H1 (cell line): ENCODE results near the gene RPL12. TPM values are rescaled to one million over a fixed set of nuclear protein-coding genes. Genes with fewer than 3 reads are reported as not detected.

Experiments used
- CTCF ChIA-PET: fragments of 300-600 bp; sonication (Branson Sonifier 250); formaldehyde crosslinking; loops from one replicate; lab custom pipeline; 2021; ENCODE audit not compliant: partially characterized antibody; lab: Charles Lee
- POLR2A ChIA-PET: fragments of 300-600 bp; sonication (Branson Sonifier 250); formaldehyde crosslinking; loops from one replicate; lab custom pipeline; 2021; ENCODE audit warnings: inconsistent platforms; ENCODE audit not compliant: partially characterized antibody; lab: Charles Lee
- DNase-seq, 2 experiments: peaks; one replicate each; pipeline versions ENCODE4 v3.0.0 to v3.0.0-alpha.2; 2010 to 2022; ENCODE audit warnings: low spot score in 2 of 2, low read depth in 1 of 2, mixed read lengths in 1 of 2
- FAIRE-seq: peaks from 2 replicates; lab custom pipeline; 2011; peaks lifted over from hg19 to GRCh38; lab: Jason Lieb, UNC
- H2AFZ ChIP-seq: 2 replicates; pipeline ENCODE4 v1.8.1; 2012; ENCODE audit warnings: low read length, inconsistent platforms
- H2AK5ac ChIP-seq: 2 replicates; pipeline ENCODE4 v1.6.1; 2013; ENCODE audit warnings: low read depth, low read length
- H2BK120ac ChIP-seq: replicated peaks from 2 replicates; pipeline ENCODE3; 2013; ENCODE audit warnings: low read depth, low read length, inconsistent platforms
- H2BK12ac ChIP-seq: 2 replicates; pipeline ENCODE4 v1.6.1; 2013; ENCODE audit warnings: low read depth, low read length
- H2BK15ac ChIP-seq: 2 replicates; pipeline ENCODE4 v1.6.1; 2013; ENCODE audit warnings: low read length
- H2BK20ac ChIP-seq: 2 replicates; pipeline ENCODE4 v1.6.1; 2013; ENCODE audit warnings: low read length
- H2BK5ac ChIP-seq: 2 replicates; pipeline ENCODE4 v1.6.1; 2013; ENCODE audit warnings: low read depth, low read length
- H3K14ac ChIP-seq: 2 replicates; pipeline ENCODE4 v1.6.1; 2013; ENCODE audit warnings: inconsistent platforms; ENCODE audit not compliant: insufficient read length
- H3K18ac ChIP-seq: 2 replicates; pipeline ENCODE4 v1.6.1; 2013; ENCODE audit warnings: low read length; ENCODE audit errors: extremely low read depth
- H3K23ac ChIP-seq: 2 replicates; pipeline ENCODE4 v1.6.1; 2013; ENCODE audit warnings: inconsistent platforms; ENCODE audit not compliant: insufficient read length
- H3K23me2 ChIP-seq: 2 replicates; pipeline ENCODE4 v1.6.1; 2013; ENCODE audit warnings: low read depth, low read length
- H3K27ac ChIP-seq: 2 replicates; pipeline ENCODE4 v1.6.1; 2011; ENCODE audit warnings: low read depth, low read length, inconsistent platforms
- H3K27me3 ChIP-seq, 4 experiments: replicated peaks in 1 of 4; 1 replicate in 1 of 4; 2 replicates in 3 of 4; pipeline versions ENCODE4 v1.6.1 to v1.8.1; 2011 to 2013; ENCODE audit warnings: low read length in 3 of 4, mild to moderate bottlenecking in 3 of 4, inconsistent platforms in 2 of 4, mixed read lengths in 2 of 4, moderate library complexity in 1 of 4; ENCODE audit not compliant: control insufficient read depth in 3 of 4, insufficient read depth in 3 of 4; ENCODE audit errors: extremely low read depth in 1 of 4
- H3K36me3 ChIP-seq, 4 experiments: 2 replicates each; pipeline versions ENCODE4 v1.6.1 to v1.8.1; 2011 to 2013; ENCODE audit warnings: mild to moderate bottlenecking in 4 of 4, low read length in 3 of 4, moderate library complexity in 2 of 4, control low read depth in 1 of 4, inconsistent platforms in 1 of 4; ENCODE audit not compliant: insufficient read depth in 4 of 4, control insufficient read depth in 2 of 4
- H3K4ac ChIP-seq: replicated peaks from 2 replicates; pipeline ENCODE3; 2013; ENCODE audit warnings: low read length, low read depth, mixed read lengths, inconsistent platforms; ENCODE audit not compliant: insufficient read length
- H3K4me1 ChIP-seq, 4 experiments: replicated peaks in 1 of 4; 1 replicate in 1 of 4; 2 replicates in 3 of 4; pipeline versions ENCODE4 v1.6.1 to v1.8.1; 2011 to 2013; ENCODE audit warnings: low read length in 3 of 4, inconsistent platforms in 2 of 4, mixed read lengths in 1 of 4; ENCODE audit not compliant: insufficient read depth in 4 of 4, control insufficient read depth in 3 of 4
- H3K4me2 ChIP-seq, 2 experiments: 2 replicates each; pipeline versions ENCODE4 v1.6.1 to v1.8.1; 2011 to 2013; ENCODE audit warnings: low read depth in 2 of 2, low read length in 2 of 2, control low read depth in 1 of 2, inconsistent platforms in 1 of 2, mild to moderate bottlenecking in 1 of 2; ENCODE audit not compliant: insufficient read depth in 1 of 2
- H3K4me3 ChIP-seq, 4 experiments: fragments of 200-600, 300-600 bp in 1 of 4; sonication (generic), shearing (Covaris generic), sonication (Bioruptor Twin) in 1 of 4; 2 replicates each; pipeline versions ENCODE4 v1.5.1 to v1.8.1; 2011 to 2016; ENCODE audit warnings: low read length in 4 of 4, low read depth in 3 of 4, control low read depth in 2 of 4, inconsistent platforms in 2 of 4, mild to moderate bottlenecking in 2 of 4, mixed read lengths in 1 of 4, moderate library complexity in 1 of 4; ENCODE audit not compliant: insufficient read depth in 2 of 4; ENCODE audit errors: extremely low read depth in 1 of 4
- H3K56ac ChIP-seq: replicated peaks from 2 replicates; pipeline ENCODE3; 2013; ENCODE audit warnings: low read depth, mild to moderate bottlenecking, mixed read lengths, low read length, inconsistent platforms; ENCODE audit not compliant: insufficient read length
- H3K79me1 ChIP-seq: 2 replicates; pipeline ENCODE4 v1.6.1; 2013; ENCODE audit warnings: low read depth, low read length, control low read depth
- H3K79me2 ChIP-seq, 2 experiments: 2 replicates each; pipeline versions ENCODE4 v1.6.1 to v1.8.1; 2012 to 2013; ENCODE audit warnings: low read length in 2 of 2, mild to moderate bottlenecking in 2 of 2, inconsistent platforms in 1 of 2; ENCODE audit not compliant: insufficient read depth in 2 of 2, control insufficient read depth in 1 of 2
- H3K9ac ChIP-seq, 4 experiments: replicated peaks in 1 of 4; 1 replicate in 1 of 4; 2 replicates in 3 of 4; pipeline versions ENCODE4 v1.6.1 to v1.8.1; 2011 to 2013; ENCODE audit warnings: low read depth in 3 of 4, low read length in 3 of 4, control low read depth in 2 of 4, mild to moderate bottlenecking in 2 of 4, moderate library complexity in 2 of 4, inconsistent platforms in 1 of 4; ENCODE audit errors: extremely low read depth in 1 of 4
- H3K9me3 ChIP-seq, 2 experiments: 2 replicates each; pipeline versions ENCODE4 v1.6.1 to v1.8.1; 2012 to 2013; ENCODE audit warnings: mild to moderate bottlenecking in 2 of 2, moderate library complexity in 2 of 2, control low read depth in 1 of 2, inconsistent platforms in 1 of 2, low read depth in 1 of 2, low read length in 1 of 2, mixed read lengths in 1 of 2; ENCODE audit not compliant: insufficient read depth in 2 of 2
- H4K20me1 ChIP-seq, 2 experiments: replicated peaks in 1 of 2; 2 replicates each; pipeline versions ENCODE3 to v1.8.1; 2011 to 2013; ENCODE audit warnings: inconsistent platforms in 2 of 2, low read length in 2 of 2, mild to moderate bottlenecking in 1 of 2; ENCODE audit not compliant: insufficient read depth in 2 of 2, control insufficient read depth in 1 of 2
- H4K5ac ChIP-seq: 2 replicates; pipeline ENCODE4 v1.6.1; 2013; ENCODE audit warnings: low read length, low read depth, mixed read lengths, inconsistent platforms; ENCODE audit not compliant: insufficient read length
- H4K8ac ChIP-seq: 2 replicates; pipeline ENCODE4 v1.8.0; 2013; ENCODE audit warnings: mild to moderate bottlenecking, moderate library complexity, low read length, inconsistent platforms; ENCODE audit not compliant: insufficient read depth; ENCODE audit errors: extremely low read depth
- H4K91ac ChIP-seq: replicated peaks from 2 replicates; pipeline ENCODE3; 2013; ENCODE audit warnings: low read length, mixed read lengths, inconsistent platforms; ENCODE audit not compliant: insufficient read length
- CHD1 ChIP-seq: IDR thresholded peaks from 2 replicates; pipeline ENCODE4 v1.6.1; 2012; ENCODE audit warnings: low read depth, low read length, improper control_type of control experiment
- WGBS, 2 experiments: shearing (Covaris generic) in 1 of 2; methylation state at CpG; one replicate each; pipeline versions ENCODE4 v1.1.6 to v1.1.7; 2013 to 2015; ENCODE audit warnings: low lambda C conversion rate in 2 of 2, mixed read lengths in 2 of 2, inconsistent platforms in 1 of 2, low coverage in 1 of 2, missing lambda C conversion rate in 1 of 2; ENCODE audit not compliant: insufficient replicate concordance in 2 of 2, insufficient coverage in 1 of 2, insufficient read length in 1 of 2; ENCODE audit errors: extremely low coverage in 1 of 2, missing lambda C conversion rate in 1 of 2; 5-methylcytosine and 5-hydroxymethylcytosine counted together
- polyA plus RNA-seq, 7 experiments: library from polyadenylated mRNA; depleted of rRNA in 3 of 7; stranded (reverse) in 5 of 7; unstranded in 2 of 7; fragments of >200 nt in 5 of 7; fragments of 200-250 nt in 2 of 7; gene quantifications; 1 replicate in 5 of 7; 2 replicates in 1 of 7; 4 replicates in 1 of 7; pipeline versions ENCODE4 v1.2.1 to v1.2.3, GENCODE V29; 2011 to 2013; ENCODE audit warnings: missing spikeins in 2 of 7, mixed read lengths in 2 of 7
- total RNA-seq: library from RNA; stranded (reverse); fragmentation: NEBNext Ultra II Directional; extraction: Animal tissue kit (Norgen Biotek cat#: 25700); gene quantifications from 2 replicates; pipeline ENCODE4 v1.2.1, GENCODE V29; 2021

The RPL12 gene
- total and polyA plus RNA-seq, 2 of the 8 experiments (the other 6 are each of a cell fraction or from before 2014, with no cell fraction given) = 1,993 to 4,892 TPM

DNA sequence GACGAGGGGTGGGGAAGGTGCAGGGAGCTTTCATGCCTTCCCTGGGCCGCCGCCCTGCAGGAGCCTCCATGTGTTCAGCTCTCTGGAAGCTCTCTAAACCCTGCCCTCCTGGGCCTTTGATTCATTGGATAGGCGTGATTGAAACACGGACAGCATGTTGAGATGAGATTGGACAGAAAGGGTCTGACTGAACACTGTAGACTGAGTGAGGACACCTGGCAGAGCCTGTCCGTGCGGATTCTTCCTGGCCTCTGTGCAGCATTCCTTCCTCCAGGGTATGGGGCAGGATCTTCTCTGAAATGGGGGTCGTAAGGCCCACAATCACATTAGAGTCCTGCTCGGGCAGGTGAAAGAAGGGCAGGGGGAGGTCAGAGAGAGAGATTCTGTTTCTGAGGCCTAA is 12.8 kb downstream of the RPL12 start:
- Histone ChIP-seq H3K79me1 (no peaks in the 10 kb centered on the region), H3K9ac (no peak overlapping the region), H4K5ac (no peak overlapping the region), H4K8ac (no peak overlapping the region), H3K4ac (no peak overlapping the region), H3K23me2 (no peaks in the 10 kb centered on the region), H2BK15ac (no peak overlapping the region), H3K79me2 (no peaks in the 10 kb centered on the region), H3K56ac (no peak overlapping the region), H3K9me3 (no peaks in the 10 kb centered on the region), H3K4me1 (no peaks in the 10 kb centered on the region), H2AK5ac (no peak overlapping the region), H2BK12ac (no peak overlapping the region), H4K91ac (no peak overlapping the region), H3K27me3 (no peaks in the 10 kb centered on the region), H4K20me1 (peaks cover 0 to 2% of the 10 kb centered on the region in 2 experiments), H3K27ac (no peak overlapping the region), H3K36me3 (peaks cover 25 to 61% (median 52%) of the 10 kb centered on the region in 4 experiments), H3K23ac (no peak overlapping the region), H2AFZ (no peak overlapping the region), H2BK5ac (no peak overlapping the region), H3K4me2 (no peak overlapping the region), H3K4me3 (no peak overlapping the region), H2BK20ac (no peak overlapping the region), H3K14ac (no peak overlapping the region), H2BK120ac (no peak overlapping the region), H3K18ac (no peak overlapping the region)
- ChIA-PET CTCF (no interaction called here), POLR2A (interaction anchor here (5.9 to 11.3 kb wide), 2 partner anchors 8 to 15 kb away, joined by 45 to 125 read pairs; partner anchors contain the start of genes LRSAM1 and RPL12)
- DNase-seq (no peak), FAIRE-seq (no peak)
- WGBS, 2 experiments = 96% methylated on average over 9 of the region's 9 CpGs; no CpG with 5 or more reads in 1 of the 2 experiments
- TF ChIP-seq CHD1 = no peak
